Muscle layer of colon (tissue), 2 donors: ENCODE measurements around the gene HLF.

ENCODE experiments used
- H3K27ac ChIP-seq: one replicate; pipeline ENCODE4 v1.7.0; 2013; ENCODE audit warnings: low read depth, mild to moderate bottlenecking, low read length, moderate library complexity
- H3K27me3 ChIP-seq, 2 donors: one replicate each; pipeline ENCODE4 v1.7.0; 2013; ENCODE audit warnings: low read length in 2 of 2, mild to moderate bottlenecking in 2 of 2; ENCODE audit not compliant: insufficient read depth in 2 of 2, control insufficient read depth in 1 of 2
- H3K36me3 ChIP-seq: one replicate; pipeline ENCODE4 v1.7.0; 2013; ENCODE audit warnings: mild to moderate bottlenecking, low read length; ENCODE audit not compliant: insufficient read depth
- H3K4me1 ChIP-seq: one replicate; pipeline ENCODE4 v1.7.0; 2013; ENCODE audit warnings: mild to moderate bottlenecking, low read length; ENCODE audit not compliant: insufficient read depth
- H3K4me3 ChIP-seq, 2 donors: one replicate each; pipeline ENCODE4 v1.7.0; 2013; ENCODE audit warnings: low read length in 2 of 2, low read depth in 1 of 2, mild to moderate bottlenecking in 1 of 2, moderate library complexity in 1 of 2
- H3K9ac ChIP-seq: one replicate; pipeline ENCODE4 v1.7.0; 2013; ENCODE audit warnings: low read length
- H3K9me3 ChIP-seq: one replicate; pipeline ENCODE4 v1.7.0; 2013; ENCODE audit warnings: mild to moderate bottlenecking, low read length
- donor health status: abdominal sarcoma.
- donor health status: Adenocarcinoma of cecum.

The HLF gene

DNA sequence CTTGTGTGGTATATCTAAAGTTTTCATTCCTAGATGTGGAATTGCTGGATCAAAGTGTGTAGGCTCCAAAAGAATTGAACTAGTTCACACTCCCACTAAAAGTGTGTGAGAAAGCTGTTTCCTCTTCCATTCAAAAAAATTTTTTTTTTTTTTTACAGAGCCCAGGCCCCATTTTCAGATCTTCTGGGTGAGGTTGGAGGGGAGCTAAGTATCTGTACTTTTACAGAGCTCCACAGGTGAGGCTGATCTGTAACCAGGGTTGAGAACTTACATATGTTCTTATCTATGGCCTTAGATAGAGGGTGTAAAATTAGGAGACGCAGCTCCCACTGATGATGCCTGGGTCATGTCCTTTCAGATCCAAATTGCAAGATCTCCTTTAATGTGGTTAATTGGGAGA, 31.9 kb downstream of the HLF start:
- Histone ChIP-seq H3K27ac (no peak overlapping the region), H3K9me3 (no peaks in the 10 kb centered on the region), H3K4me3 (no peak overlapping the region), H3K4me1 (peaks cover 25% of the 10 kb centered on the region), H3K9ac (no peak overlapping the region), H3K27me3 (no peaks in the 10 kb centered on the region), H3K36me3 (peaks cover 6% of the 10 kb centered on the region)

DNA sequence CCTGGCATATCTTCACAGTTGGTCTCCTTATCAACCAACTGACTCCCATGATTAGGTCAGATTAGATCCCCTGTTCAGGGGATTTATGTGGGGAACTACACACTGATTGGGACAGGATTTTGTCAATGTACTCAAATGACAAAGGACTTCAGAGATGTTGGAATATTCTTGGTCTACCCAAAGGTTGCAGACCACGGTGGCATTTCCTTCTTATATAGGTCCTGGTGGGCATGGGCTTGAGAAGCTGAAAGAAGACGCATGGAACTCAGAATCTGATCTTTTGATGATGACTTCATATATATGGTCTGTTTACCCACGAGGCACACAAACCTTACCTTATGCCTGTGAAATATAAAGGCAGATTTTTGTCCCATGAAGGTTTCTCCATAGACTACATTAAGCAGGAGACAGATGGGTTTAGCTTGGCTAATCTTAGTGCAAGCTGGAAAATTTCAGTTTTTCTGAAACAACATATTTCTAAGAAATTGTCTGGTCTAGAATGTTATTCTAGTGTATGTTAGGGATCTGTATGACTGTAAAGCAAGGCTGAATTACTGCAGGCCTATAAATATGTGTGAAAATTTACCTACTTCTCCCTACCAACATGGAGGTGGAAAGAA, 33.5 kb downstream of the HLF start:
- peaks cover 6% of the 10 kb centered on the region for H3K36me3 ChIP-seq
- peaks cover 40% of the 10 kb centered on the region for H3K4me1 ChIP-seq
- H3K27ac ChIP-seq, result no peak overlapping the region
- no peak overlapping the region for H3K4me3 ChIP-seq
- H3K27me3 ChIP-seq, result no peaks in the 10 kb centered on the region
- no peak overlapping the region for H3K9ac ChIP-seq
- H3K9me3 ChIP-seq, result no peaks in the 10 kb centered on the region

DNA sequence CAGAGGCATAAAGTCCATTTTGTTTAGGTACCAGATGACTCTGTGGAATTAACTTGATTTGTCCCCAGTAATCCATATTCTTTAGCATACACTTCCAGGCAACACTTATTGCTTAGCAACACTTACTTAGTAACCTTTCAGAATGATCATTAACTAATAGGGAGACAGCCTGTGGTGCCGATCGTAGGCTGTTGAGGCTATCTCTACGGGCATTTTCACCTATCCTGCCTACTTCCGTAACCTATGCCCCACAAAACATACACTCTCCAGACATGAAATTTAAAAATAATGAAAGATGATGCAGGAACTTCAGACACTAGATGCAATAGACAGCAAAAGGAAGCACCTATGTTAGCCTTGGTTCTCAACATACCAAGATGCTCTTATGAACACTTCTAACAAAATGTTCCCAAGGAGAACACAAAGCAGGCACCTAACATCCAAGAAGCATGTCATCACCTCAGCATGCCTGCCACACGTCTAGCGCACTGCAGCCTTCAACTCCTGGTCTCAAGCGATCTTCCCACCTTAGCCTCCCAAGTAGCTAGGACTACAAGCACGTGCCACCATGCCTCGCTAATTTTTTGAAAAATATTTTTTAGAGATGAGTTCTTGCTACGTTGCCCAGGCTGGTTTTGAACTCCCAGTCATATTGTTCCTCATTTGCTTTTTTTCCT, 34.5 kb downstream of the HLF start:
- H3K27ac ChIP-seq, result no peak overlapping the region
- H3K36me3 ChIP-seq, result peaks cover 6% of the 10 kb centered on the region
- H3K9me3 ChIP-seq, result no peaks in the 10 kb centered on the region
- no peak overlapping the region for H3K4me3 ChIP-seq
- no peak overlapping the region for H3K9ac ChIP-seq
- no peaks in the 10 kb centered on the region for H3K27me3 ChIP-seq
- peaks cover 35% of the 10 kb centered on the region for H3K4me1 ChIP-seq

DNA sequence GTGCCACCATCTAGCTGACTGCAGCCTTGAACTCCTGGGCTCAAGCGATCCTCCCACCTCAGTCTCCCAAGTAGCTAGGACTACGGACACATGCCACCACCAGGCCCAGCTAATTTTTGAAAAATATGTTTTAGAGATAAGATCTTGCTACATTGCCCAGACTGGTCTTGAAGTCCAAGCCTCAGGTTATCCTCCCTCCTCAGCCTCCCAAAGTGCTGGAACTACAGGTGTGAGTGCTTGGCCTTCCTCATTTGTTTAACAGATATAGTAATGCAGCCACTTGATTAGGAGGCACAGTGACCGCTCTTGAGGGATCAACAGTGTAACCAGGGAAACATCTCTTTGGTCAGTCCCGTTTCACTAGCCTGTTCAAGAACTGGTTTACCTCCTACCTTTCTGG, 35.1 kb downstream of the HLF start:
- H3K4me3 ChIP-seq, result no peak overlapping the region
- no peaks in the 10 kb centered on the region for H3K9me3 ChIP-seq
- no peak overlapping the region for H3K27ac ChIP-seq
- no peaks in the 10 kb centered on the region for H3K27me3 ChIP-seq
- H3K4me1 ChIP-seq, result peaks cover 29% of the 10 kb centered on the region
- peaks cover 6% of the 10 kb centered on the region for H3K36me3 ChIP-seq
- H3K9ac ChIP-seq, result no peak overlapping the region

DNA sequence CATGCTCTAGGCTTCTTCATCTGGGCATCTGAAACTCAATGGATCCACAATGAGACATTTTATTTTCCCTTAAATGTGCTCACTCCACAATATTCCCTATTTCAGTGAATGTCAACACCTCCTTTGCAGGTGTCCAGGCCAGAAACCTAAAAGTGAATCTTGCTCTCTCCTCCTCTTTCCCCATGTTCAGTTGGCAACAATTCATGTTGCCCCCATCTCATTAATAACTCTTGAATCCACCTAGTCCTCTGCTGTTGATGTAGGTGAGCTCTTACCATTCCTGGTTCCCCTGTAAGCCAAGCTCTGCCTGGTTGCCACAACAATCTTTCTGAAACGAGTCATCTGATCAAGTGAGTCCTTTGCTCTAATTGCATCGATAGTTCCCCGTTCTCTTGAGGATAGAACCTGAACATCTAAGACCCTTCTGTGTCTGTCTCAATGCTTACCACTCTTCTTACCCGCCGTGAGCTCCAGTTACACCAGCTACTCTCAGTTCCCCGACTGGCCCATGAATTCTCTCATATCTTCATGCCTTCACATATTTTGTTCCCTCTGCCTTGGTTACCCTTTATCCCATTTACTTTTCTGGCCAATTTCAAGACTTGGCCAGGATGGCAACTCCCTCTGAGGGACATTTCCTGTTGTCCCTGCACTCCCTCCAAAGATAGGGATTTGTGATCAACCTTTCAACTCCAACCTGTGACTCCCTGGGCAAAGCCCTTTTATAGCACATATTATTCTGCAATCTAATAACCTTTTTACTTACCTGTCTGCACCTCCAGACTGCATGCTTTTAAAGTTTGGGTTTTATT, 35.9 kb downstream of the HLF start:
- Histone ChIP-seq H3K9me3 (no peaks in the 10 kb centered on the region), H3K4me3 (no peak overlapping the region), H3K4me1 (peaks cover 21% of the 10 kb centered on the region), H3K27me3 (no peaks in the 10 kb centered on the region), H3K36me3 (peaks cover 6% of the 10 kb centered on the region), H3K9ac (no peak overlapping the region), H3K27ac (no peak overlapping the region)

DNA sequence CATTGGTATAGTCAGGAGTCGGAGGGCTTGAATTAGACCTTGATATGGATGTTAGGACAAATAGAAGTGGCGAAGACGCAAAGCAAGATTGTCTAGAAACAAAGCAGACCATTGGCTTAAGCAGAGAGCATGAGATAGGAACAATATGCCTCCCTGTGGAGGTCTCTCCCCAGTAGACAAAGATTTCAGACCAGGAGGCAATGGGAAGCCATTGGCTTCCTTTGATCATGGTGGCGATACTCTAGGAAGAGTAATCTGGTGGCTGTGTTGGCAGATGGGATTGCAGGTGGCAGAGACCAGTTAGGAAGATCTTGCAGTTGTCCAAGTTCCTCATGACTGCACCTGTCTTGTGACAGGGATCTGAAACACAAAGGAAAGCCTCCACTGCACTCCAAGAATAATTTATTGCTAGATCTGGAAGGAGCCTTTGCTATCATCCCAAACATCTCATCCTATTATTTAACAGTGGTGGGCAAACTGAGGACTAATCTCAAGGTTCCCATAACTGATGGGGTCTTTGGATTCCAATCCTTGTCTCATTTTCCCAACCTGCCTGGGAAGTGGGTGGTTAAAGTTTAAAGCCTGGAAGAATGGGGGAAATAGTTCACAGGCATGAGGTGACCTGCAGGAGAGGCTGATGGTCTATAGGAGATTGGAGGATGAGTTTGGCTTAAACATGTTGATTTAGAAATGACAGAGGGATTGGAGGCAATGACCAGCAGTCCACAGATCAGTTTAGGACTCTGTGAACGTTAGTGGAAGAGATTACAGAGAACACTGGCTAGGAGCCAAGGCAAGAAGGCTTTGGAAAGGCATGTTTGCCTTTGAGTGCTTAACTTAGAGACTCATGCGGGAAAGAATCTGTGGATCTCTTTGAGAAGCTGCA, 37.0 kb downstream of the HLF start:
- Histone ChIP-seq H3K27me3 (no peaks in the 10 kb centered on the region), H3K4me1 (peaks cover 19% of the 10 kb centered on the region), H3K9me3 (no peaks in the 10 kb centered on the region), H3K9ac (no peak overlapping the region), H3K4me3 (no peak overlapping the region), H3K36me3 (peaks cover 6% of the 10 kb centered on the region), H3K27ac (no peak overlapping the region)

DNA sequence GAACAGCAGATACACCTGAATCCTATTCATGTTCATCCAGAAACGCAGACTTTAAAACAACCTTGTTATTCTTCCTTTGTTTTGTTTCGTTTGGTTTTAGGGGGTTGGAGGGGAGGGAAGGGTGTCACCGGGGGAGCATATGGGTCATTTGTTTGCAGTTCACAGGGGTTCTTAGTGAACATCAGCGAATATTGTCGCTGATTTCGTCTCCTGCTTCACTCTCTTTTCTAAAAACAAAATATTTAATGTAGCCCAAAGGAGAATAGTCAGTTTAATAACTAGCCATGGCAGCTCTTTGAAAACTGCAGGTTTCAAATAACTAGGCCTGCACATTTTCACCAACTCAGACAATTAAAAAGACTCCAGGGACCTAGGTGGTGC, 37.6 kb downstream of the HLF start:
- no peaks in the 10 kb centered on the region for H3K9me3 ChIP-seq
- peaks cover 6% of the 10 kb centered on the region for H3K36me3 ChIP-seq
- peaks cover 19% of the 10 kb centered on the region for H3K4me1 ChIP-seq
- H3K27ac ChIP-seq, result no peak overlapping the region
- no peak overlapping the region for H3K9ac ChIP-seq
- H3K4me3 ChIP-seq, result no peak overlapping the region
- H3K27me3 ChIP-seq, result no peaks in the 10 kb centered on the region

DNA sequence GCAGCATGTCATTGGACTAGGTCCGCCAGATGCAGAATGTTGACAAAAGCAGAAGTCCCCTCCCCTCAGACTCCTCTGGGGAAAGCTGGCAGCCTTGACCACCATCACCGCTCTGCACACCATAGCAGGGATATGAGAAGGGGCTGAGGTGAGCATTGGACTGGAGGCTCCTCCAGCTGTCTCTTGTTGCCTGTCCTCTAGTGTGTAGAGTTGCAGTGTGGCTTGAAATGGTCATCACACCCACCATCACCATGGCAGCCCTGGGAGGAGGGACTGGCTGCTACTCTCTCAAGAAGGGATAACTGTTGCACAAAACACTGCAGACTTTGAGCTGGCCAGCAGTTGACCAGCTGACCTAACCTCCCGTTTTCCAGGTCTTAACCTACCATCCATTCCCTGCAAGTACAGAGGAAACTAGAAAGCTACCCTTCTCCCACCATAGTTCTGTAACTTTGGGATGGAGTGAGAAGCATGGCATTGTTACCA, 38.3 kb downstream of the HLF start:
- H3K4me1 ChIP-seq, result peaks cover 19% of the 10 kb centered on the region
- no peaks in the 10 kb centered on the region for H3K27me3 ChIP-seq
- no peaks in the 10 kb centered on the region for H3K9me3 ChIP-seq
- no peak overlapping the region for H3K4me3 ChIP-seq
- H3K36me3 ChIP-seq, result peaks cover 3% of the 10 kb centered on the region
- no peak overlapping the region for H3K9ac ChIP-seq
- no peak overlapping the region for H3K27ac ChIP-seq

DNA sequence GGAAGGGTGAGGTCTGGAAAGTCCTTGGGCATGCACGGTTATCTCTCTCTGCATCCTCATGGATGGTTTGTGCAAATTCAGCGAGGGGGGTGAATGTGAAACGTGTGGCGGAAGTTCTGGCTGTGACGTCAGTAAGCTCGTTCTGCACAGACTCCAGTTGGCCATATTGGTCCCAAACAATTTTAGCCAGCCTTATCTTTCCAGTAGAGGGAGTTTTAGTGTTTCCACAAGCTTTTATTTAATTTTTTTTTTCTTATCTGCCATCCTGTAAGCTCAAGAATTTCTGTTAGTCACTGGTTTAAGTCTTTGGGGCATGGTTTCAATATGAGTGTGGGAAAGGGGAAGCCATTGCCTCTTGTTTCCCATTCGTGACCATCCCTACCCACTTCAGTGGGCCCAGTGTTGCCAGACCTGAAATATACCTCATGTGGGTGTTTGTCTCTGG, 39.0 kb downstream of the HLF start:
- Histone ChIP-seq H3K27ac (no peak overlapping the region), H3K9ac (no peak overlapping the region), H3K4me3 (no peak overlapping the region), H3K36me3 (no peaks in the 10 kb centered on the region), H3K27me3 (no peaks in the 10 kb centered on the region), H3K4me1 (peaks cover 19% of the 10 kb centered on the region), H3K9me3 (no peaks in the 10 kb centered on the region)

DNA sequence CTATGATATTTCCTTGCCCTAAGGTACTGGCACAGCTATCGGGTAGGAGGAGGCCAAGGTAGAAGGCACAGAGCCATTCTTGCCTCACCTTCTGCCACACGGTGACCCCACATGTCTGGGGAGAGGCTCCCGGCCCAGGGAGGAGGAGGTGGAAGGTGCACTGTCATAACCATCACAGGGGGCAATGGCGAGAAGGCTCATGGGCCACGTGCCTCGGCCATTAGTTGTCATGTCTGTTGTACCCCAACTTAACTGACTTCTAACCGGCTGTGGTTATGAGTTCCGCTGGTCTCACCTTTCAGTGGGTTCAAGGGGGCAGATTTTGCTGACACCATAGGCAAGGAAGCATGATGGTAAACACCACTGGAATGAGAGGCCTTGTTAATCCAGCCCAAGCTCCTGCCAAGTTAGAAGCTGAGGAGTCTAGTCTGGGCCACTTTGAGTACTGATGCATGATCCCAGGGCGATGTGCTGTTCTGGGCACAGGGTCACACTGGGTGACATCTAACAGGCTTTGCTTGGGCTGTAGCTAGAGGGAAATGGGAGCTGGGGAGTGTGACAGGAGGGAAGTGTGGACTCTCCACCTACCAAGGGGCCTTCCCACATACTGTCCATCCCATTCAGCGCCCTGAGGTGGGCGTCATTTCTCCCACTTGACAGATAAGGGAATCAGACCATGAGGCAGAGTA, 39.6 kb downstream of the HLF start:
- no peaks in the 10 kb centered on the region for H3K36me3 ChIP-seq
- no peak overlapping the region for H3K4me3 ChIP-seq
- H3K27ac ChIP-seq, result no peak overlapping the region

More for the DNA sequence above, 39.6 kb downstream of the HLF start:
- no peaks in the 10 kb centered on the region for H3K9me3 ChIP-seq
- no peak overlapping the region for H3K9ac ChIP-seq
- H3K4me1 ChIP-seq, result peaks cover 19% of the 10 kb centered on the region
- H3K27me3 ChIP-seq, result no peaks in the 10 kb centered on the region
